ENCODE results near the gene PLEKHO2. TPM values are rescaled to one million over a fixed set of nuclear protein-coding genes. Genes with fewer than 3 reads are reported as not detected.

PLEKHO2 gene
- total and polyA plus RNA-seq, 10 of the 15 experiments (the other 5 are each of a cell fraction or from before 2014, with no cell fraction given): 1.4 to 25.6 (median 20.5) TPM

- H3K4me1 ChIP-seq (ENCODE audit: control insufficient read depth, insufficient read depth, low read length): no peaks in the 10 kb centered on the region
- no peak overlapping the region for H3K27ac ChIP-seq (ENCODE audit: control insufficient read depth, insufficient read depth)
- SMC1A ChIA-PET (ENCODE audit: uncharacterized antibody, unreplicated experiment): interaction anchor here (0.7 to 2.2 kb wide), 7 partner anchors 10 to 164 kb away, joined by 3 to 8 read pairs (median 4); partner anchors contain the start of gene PIF1
- no peak overlapping the region for H3K4me2 ChIP-seq (ENCODE audit: control insufficient read depth, insufficient read depth)
- RAD21 ChIA-PET (ENCODE audit: unreplicated experiment): interaction anchor here (0.6 kb wide), 1 partner anchor 123 kb away, joined by 3 read pairs; no protein-coding TSS in a partner anchor
- CTCF ChIA-PET: interaction anchor here (0.7 to 2.4 kb wide), 5 partner anchors 31 to 126 kb away, joined by 3 to 11 read pairs (median 3); no protein-coding TSS in a partner anchor
- ATAC-seq (no peak), DNase-seq (ENCODE audit: low read depth, low spot score) (no peak), FAIRE-seq (no peak)
- peaks cover 3% of the 10 kb centered on the region for H4K20me1 ChIP-seq (ENCODE audit: control insufficient read depth, insufficient read depth)
- H3K9me3 ChIP-seq (replicated peaks; ENCODE audit: control insufficient read depth, insufficient read depth, low read length): no peaks in the 10 kb centered on the region
- POLR2A ChIA-PET: interaction anchor here (1.4 to 2.1 kb wide), 2 partner anchors 15 to 36 kb away, joined by 3 to 7 read pairs; no protein-coding TSS in a partner anchor
- no peak overlapping the region for H3K9ac ChIP-seq (ENCODE audit: control insufficient read depth, insufficient read depth, low read length)
- no peaks in the 10 kb centered on the region for H3K27me3 ChIP-seq (replicated peaks in 1 of 2; ENCODE audit: control insufficient read depth in 2 of 2, insufficient read depth in 2 of 2, low read length in 1 of 2)
- BruUV-seq (replicated peaks): no TSS peak
- peaks cover 11% of the 10 kb centered on the region for H3K79me2 ChIP-seq (ENCODE audit: control insufficient read depth, insufficient read depth, low read length)
- in situ Hi-C loops (cut with MboI) (no loop called here), intact Hi-C loops (cut with micrococcal nuclease; ENCODE audit: unreplicated experiment) (no loop called here)
- H3K36me3 ChIP-seq (ENCODE audit: control insufficient read depth in 2 of 2, insufficient read depth in 2 of 2, low read length in 1 of 2): peaks cover 46 to 51% of the 10 kb centered on the region in 2 experiments
- 65% methylated on average over 6 of the region's 6 CpGs for WGBS (ENCODE audit: insufficient coverage, insufficient replicate concordance, low lambda C conversion rate, missing lambda C conversion rate)
- no peak overlapping the region for H2AFZ ChIP-seq (ENCODE audit: control insufficient read depth, low read depth, low read length)
- TF ChIP-seq PKNOX1 (IDR thresholded peaks at IDR 0.05) (no peak), BRCA1 (IDR thresholded peaks at IDR 0.05; ENCODE audit: low read depth, low read length) (no peak)
- no peak overlapping the region for H3K4me3 ChIP-seq
These were observed 16.4 kb downstream of the PLEKHO2 start for GRCh38 chr15:64858021-64858575.

DNA sequence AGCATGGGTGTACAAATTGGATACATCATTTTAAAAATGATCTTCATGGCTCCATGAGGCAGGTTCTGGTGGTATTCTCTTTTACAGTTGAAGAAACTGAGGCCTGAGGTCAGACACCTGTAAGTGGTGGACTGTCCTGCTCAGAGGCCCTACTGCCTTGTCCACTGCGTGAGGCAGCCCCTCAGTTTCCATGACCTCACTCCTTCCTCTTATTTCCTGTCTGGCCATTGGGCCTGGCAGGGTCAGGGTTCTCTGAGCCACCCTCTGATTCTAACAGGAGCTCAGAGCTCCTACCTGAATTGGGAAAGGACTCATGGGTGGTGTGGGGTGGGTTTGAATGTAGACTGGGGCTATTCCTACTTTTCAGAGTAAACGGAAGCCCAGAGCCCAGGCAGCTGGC is 17.5 kb downstream of the PLEKHO2 start:
- Histone ChIP-seq H3K4me3 (no peak overlapping the region), H2AFZ (ENCODE audit: control insufficient read depth, low read depth, low read length) (no peak overlapping the region), H4K20me1 (ENCODE audit: control insufficient read depth, insufficient read depth) (peaks cover 3% of the 10 kb centered on the region), H3K4me1 (ENCODE audit: control insufficient read depth, insufficient read depth, low read length) (no peaks in the 10 kb centered on the region), H3K79me2 (ENCODE audit: control insufficient read depth, insufficient read depth, low read length) (peaks cover 11% of the 10 kb centered on the region), H3K27ac (ENCODE audit: control insufficient read depth, insufficient read depth) (no peak overlapping the region), H3K36me3 (ENCODE audit: control insufficient read depth in 2 of 2, insufficient read depth in 2 of 2, low read length in 1 of 2) (peaks cover 41 to 54% of the 10 kb centered on the region in 2 experiments), H3K4me2 (ENCODE audit: control insufficient read depth, insufficient read depth) (no peak overlapping the region), H3K27me3 (replicated peaks in 1 of 2; ENCODE audit: control insufficient read depth in 2 of 2, insufficient read depth in 2 of 2, low read length in 1 of 2) (no peaks in the 10 kb centered on the region), H3K9ac (ENCODE audit: control insufficient read depth, insufficient read depth, low read length) (no peak overlapping the region), H3K9me3 (replicated peaks; ENCODE audit: control insufficient read depth, insufficient read depth, low read length) (no peaks in the 10 kb centered on the region)
- CTCF ChIA-PET: interaction anchor here (0.8 to 1.5 kb wide), 3 partner anchors 9 to 132 kb away, joined by 3 read pairs; no protein-coding TSS in a partner anchor
- FAIRE-seq (no peak), ATAC-seq (no peak), DNase-seq (ENCODE audit: low read depth, low spot score) (no peak)
- intact Hi-C loops (cut with micrococcal nuclease; ENCODE audit: unreplicated experiment) (no loop called here), in situ Hi-C loops (cut with MboI) (no loop called here)
- POLR2A ChIA-PET: no interaction called here
- 57% methylated on average over 2 of the region's 2 CpGs for WGBS (ENCODE audit: insufficient coverage, insufficient replicate concordance, low lambda C conversion rate, missing lambda C conversion rate)
- SMC1A ChIA-PET (ENCODE audit: uncharacterized antibody, unreplicated experiment): interaction anchor here (2.2 to 3.6 kb wide), 2 partner anchors 12 to 24 kb away, joined by 8 to 13 read pairs; no protein-coding TSS in a partner anchor
- BruUV-seq (replicated peaks): no TSS peak
- RAD21 ChIA-PET (ENCODE audit: unreplicated experiment): interaction anchor here (1.5 kb wide), 1 partner anchor 34 kb away, joined by 3 read pairs; no protein-coding TSS in a partner anchor
- no peak for TF ChIP-seq ZNF217 (IDR thresholded peaks at IDR 0.05)
- TF ChIP-seq SRF (IDR thresholded peaks at IDR 0.05; ENCODE audit: low read depth in 2 of 2, low read length in 2 of 2): no peak
- no peak for TF ChIP-seq GABPA (IDR thresholded peaks at IDR 0.05; ENCODE audit: low read depth)
- no peak for TF ChIP-seq SIN3A (IDR thresholded peaks at IDR 0.05; ENCODE audit: low read depth, low read length)
- no peak for TF ChIP-seq USF1 (IDR thresholded peaks at IDR 0.05; ENCODE audit: borderline replicate concordance, extremely low read length, insufficient read depth, low read depth, low read length)
- TF ChIP-seq PAX5 (IDR thresholded peaks at IDR 0.05; ENCODE audit: borderline replicate concordance, low read depth, low read length): no peak
- no peak for TF ChIP-seq CUX1 (IDR thresholded peaks at IDR 0.05; ENCODE audit: insufficient replicate concordance, low read depth, low read length)
